ENCODE measurements around the gene MFSD12. TPM values are rescaled to one million over a fixed set of nuclear protein-coding genes. Genes with fewer than 3 reads are reported as not detected.

The MFSD12 gene
- polyA plus RNA-seq, 1 experiment: 23.7 TPM

DNA sequence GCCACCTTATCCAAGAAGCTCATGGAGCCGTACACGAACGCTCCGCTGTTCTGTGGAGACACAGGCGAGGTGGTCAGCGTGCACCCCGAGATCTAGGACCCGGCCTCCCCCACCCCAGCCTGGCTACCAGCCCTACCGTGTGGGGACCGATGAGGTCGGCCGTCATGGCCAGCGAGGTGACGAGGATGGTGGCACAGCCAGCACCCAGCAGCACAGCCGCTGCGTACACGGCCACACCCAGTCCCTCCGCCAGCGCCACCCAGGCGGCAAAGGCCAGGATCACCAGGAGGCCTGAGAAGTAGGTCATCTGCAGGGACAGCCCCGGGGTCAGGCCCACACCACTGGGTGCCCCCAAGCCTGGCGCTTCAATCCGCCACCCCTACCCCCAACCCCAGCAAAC lies 11.3 kb downstream of the MFSD12 start:
- ChIA-PET CTCF (interaction anchor here (1.0 to 1.6 kb wide), 5 partner anchors 8 to 62 kb away, joined by 3 to 4 read pairs (median 4); no protein-coding TSS in a partner anchor), POLR2A (interaction anchor here (1.1 kb wide), 1 partner anchor 30 kb away, joined by 3 read pairs; no protein-coding TSS in a partner anchor)
- H3K27me3 ChIP-seq (ENCODE audit: control insufficient read depth, insufficient read depth, low read length): no peaks in the 10 kb centered on the region
- peaks cover 5% of the 10 kb centered on the region; the same call in 1 of the 2 replicates for H3K9me3 ChIP-seq (ENCODE audit: control insufficient read depth, insufficient read depth, low read length)
- H3K4me3 ChIP-seq (ENCODE audit: low read depth, low read length): no peak overlapping the region
- no peak overlapping the region for H3K27ac ChIP-seq (ENCODE audit: low read depth, low read length)
- TF ChIP-seq, protein P1, sequence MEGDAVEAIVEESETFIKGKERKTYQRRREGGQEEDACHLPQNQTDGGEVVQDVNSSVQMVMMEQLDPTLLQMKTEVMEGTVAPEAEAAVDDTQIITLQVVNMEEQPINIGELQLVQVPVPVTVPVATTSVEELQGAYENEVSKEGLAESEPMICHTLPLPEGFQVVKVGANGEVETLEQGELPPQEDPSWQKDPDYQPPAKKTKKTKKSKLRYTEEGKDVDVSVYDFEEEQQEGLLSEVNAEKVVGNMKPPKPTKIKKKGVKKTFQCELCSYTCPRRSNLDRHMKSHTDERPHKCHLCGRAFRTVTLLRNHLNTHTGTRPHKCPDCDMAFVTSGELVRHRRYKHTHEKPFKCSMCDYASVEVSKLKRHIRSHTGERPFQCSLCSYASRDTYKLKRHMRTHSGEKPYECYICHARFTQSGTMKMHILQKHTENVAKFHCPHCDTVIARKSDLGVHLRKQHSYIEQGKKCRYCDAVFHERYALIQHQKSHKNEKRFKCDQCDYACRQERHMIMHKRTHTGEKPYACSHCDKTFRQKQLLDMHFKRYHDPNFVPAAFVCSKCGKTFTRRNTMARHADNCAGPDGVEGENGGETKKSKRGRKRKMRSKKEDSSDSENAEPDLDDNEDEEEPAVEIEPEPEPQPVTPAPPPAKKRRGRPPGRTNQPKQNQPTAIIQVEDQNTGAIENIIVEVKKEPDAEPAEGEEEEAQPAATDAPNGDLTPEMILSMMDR (IDR thresholded peaks at IDR 0.05; ENCODE audit: low read depth, low read length): no peak
- DNase-seq (ENCODE audit: low read depth, low spot score): no peak

DNA sequence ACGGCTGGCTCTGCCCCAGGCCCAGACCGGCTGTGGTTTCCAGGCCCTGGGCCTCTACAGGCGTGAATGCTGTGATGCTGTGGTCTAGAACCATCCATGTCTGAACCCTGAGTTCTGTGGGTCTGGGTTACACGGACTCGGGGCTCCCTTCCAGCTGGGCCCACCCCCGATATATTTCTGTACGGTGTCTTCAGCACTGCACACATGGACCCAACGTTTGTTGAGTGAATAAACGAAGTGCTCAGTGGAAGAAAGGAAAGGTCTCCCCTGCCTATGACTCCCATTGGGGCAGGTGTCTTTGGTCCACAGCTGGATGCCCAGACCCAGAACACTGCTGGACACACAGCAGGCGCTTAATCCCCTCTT lies 11.7 kb downstream of the MFSD12 start:
- POLR2A ChIA-PET: interaction anchor here (0.8 to 1.1 kb wide), 2 partner anchors 30 to 44 kb away, joined by 3 read pairs; no protein-coding TSS in a partner anchor

DNA sequence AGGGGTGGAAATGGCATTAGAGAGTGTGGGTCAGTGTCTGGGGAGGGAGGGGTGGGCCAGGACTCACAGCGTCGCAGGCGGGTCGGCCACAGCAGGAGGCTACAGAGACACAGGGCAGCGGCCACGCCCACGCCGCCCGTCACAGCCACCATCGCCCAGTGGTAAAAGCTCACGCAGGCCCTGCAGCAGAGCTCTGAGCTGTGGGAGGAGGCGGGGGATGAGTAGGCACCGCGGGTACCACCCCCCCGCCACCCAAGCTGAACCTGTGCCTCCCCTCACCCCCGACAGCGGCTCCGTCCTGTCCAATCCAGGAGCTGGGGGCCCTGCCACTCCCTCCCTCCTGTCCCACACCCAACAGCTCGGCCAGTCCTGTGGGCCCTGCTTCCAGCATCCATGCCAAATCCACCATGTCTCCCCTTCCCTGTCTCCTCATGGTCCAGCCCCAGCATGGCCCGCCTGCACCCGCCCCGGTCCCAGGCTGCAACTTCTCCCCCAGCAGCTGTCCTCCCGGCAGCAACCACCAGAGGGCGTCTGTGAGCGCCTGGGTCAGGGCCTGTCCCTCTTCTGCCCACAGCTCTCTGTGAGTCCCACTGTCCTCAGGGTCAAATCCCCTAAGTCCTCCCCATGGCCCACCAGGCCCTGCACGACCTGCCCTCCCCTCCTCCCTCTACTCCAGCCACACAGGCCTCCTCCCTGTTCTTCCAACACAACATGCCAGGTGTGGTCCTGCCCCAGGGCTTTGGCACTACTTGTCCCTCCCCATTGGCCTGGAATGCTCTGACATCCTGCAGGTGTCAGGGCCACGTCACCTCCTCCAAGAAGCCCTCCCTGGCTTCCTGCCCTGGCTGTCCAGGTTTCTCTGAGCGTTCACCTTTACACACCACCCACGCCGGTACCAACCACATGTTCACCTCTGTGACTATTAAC lies 12.4 kb downstream of the MFSD12 start:
- no peak for DNase-seq (ENCODE audit: low read depth, low spot score)
- POLR2A ChIA-PET: interaction anchor here (0.5 to 1.1 kb wide), 5 partner anchors 29 to 443 kb away, joined by 3 to 6 read pairs (median 4); no protein-coding TSS in a partner anchor
- H3K9me3 ChIP-seq (ENCODE audit: control insufficient read depth, insufficient read depth, low read length): no peaks in the 10 kb centered on the region; the same call in 1 of the 2 replicates
- TF ChIP-seq, protein P1 (IDR thresholded peaks at IDR 0.05; ENCODE audit: low read depth, low read length): peak; percentile 91
- H3K4me3 ChIP-seq (ENCODE audit: low read depth, low read length): no peak overlapping the region
- CTCF ChIA-PET: interaction anchor here (0.5 to 1.6 kb wide), 4 partner anchors 9 to 164 kb away, joined by 4 to 8 read pairs (median 4); no protein-coding TSS in a partner anchor
- H3K27me3 ChIP-seq (ENCODE audit: control insufficient read depth, insufficient read depth, low read length): no peaks in the 10 kb centered on the region
- H3K27ac ChIP-seq (ENCODE audit: low read depth, low read length): no peak overlapping the region

More for the DNA sequence above, 11.7 kb downstream of the MFSD12 start:
- Histone ChIP-seq H3K4me3 (ENCODE audit: low read depth, low read length) (no peak overlapping the region), H3K27ac (ENCODE audit: low read depth, low read length) (no peak overlapping the region), H3K9me3 (ENCODE audit: control insufficient read depth, insufficient read depth, low read length) (no peaks in the 10 kb centered on the region; the same call in 1 of the 2 replicates), H3K27me3 (ENCODE audit: control insufficient read depth, insufficient read depth, low read length) (no peaks in the 10 kb centered on the region)
- CTCF ChIA-PET: interaction anchor here (1.0 to 1.6 kb wide), 5 partner anchors 9 to 62 kb away, joined by 3 to 4 read pairs (median 4); no protein-coding TSS in a partner anchor
- TF ChIP-seq, protein P1 (IDR thresholded peaks at IDR 0.05; ENCODE audit: low read depth, low read length): no peak
- no peak for DNase-seq (ENCODE audit: low read depth, low spot score)

DNA sequence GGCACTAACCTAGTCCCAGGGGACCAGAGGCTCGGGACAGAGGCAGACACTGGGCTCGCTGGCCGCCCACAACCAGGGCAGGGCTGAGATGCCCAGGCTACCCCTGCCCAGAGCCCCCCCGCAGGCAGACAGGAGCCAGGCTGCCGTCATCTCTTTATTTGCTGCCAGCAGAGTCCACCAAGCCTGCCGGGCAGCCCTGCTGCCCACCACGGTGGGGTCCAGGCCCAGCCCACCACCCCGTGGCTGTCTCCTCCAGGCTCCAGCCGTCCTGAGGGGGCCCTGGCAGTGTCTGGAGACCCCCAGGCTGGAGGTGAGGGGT lies 13.4 kb downstream of the MFSD12 start:
- no peak for DNase-seq (ENCODE audit: low read depth, low spot score)
- POLR2A ChIA-PET: no interaction called here
- CTCF ChIA-PET: no interaction called here
- TF ChIP-seq, protein P1 (IDR thresholded peaks at IDR 0.05; ENCODE audit: low read depth, low read length): no peak
- Histone ChIP-seq H3K27ac (ENCODE audit: low read depth, low read length) (no peak overlapping the region), H3K9me3 (ENCODE audit: control insufficient read depth, insufficient read depth, low read length) (peaks cover 5% of the 10 kb centered on the region; the same call in 1 of the 2 replicates), H3K4me3 (ENCODE audit: low read depth, low read length) (no peak overlapping the region), H3K27me3 (ENCODE audit: control insufficient read depth, insufficient read depth, low read length) (no peaks in the 10 kb centered on the region)

Data from AG04450 (cell line).